CD4-positive, alpha-beta T cell treated with Interleukin-6 for 4 hours (primary cell): ENCODE results near the gene INPP4A.
A peak's percentile ranks its signal among the peaks of the same experiment; 100 is the strongest.

ENCODE experiments used
- DNase-seq: peaks from one replicate; pipeline ENCODE4 v3.0.0-alpha.2; 2020; ENCODE audit warnings: mixed read lengths

The INPP4A gene

DNA sequence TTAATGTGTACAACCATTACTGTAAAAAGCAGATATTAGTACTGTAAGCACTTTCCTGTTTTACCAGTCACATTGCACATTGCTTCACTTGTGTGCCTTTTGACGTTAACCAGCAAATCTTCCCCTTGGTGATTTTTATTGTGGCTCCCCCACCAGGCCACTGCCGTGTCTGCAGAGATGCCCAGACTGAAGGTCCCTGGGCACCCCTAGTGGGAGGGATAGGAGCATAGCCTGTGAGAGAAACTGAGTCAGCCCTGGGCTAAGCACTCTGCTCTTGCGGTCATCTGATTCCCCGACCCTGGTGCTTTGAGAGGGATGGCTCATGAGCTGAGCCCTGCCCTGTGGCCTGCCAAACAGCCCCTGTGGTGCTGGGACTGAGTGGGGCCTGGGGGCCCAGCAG, 73.4 kb downstream of the INPP4A start:
- peak; percentile 76 for DNase-seq

GRCh38 chr2:98519156-98519555, 74.5 kb downstream of the INPP4A start:
- DNase-seq: no peak

GRCh38 chr2:98519851-98520250, 75.2 kb downstream of the INPP4A start:
- DNase-seq: no peak

DNA sequence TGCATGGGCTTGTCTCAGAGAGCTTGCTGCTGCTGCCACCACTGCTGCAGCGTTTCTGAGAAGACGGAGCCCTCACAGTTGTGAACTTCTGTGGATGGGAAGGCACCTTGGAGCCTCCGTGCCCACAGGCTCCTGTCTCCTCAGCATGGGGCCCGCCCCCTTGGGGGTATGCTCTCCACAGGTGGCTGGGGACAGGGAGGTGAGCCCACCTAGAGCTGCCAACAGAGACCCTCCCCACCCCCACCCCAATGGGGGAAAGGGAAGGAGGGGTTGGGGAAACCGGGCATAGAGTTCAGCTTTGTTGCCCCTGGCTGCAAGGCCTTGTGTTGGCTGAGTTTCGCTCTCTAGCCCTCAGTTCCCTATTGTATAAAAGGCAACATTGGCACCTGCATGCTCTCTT, 76.1 kb downstream of the INPP4A start:
- DNase-seq: no peak

DNA sequence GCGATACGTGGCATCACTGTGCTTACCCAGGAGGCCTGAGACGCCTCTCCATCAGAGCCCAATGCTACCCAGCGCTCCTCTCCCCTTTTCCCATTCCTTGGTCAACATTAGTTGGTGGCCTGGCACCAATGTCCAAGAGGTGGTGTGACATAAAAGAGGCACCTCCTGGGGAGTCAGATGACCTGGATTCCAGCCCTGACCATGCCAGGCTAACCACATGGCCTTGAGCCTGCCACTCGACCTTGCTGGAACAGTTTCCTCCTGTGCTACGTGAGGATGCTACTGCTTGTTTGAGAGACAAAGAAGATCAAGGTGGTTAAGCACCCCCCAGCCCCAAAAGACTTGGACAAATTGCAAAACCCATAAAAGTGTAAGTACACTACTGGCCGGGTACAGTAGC, 76.6 kb downstream of the INPP4A start:
- DNase-seq: no peak

- no peak for DNase-seq
These were observed 78.2 kb downstream of the INPP4A start for GRCh38 chr2:98522854-98523253.

DNA sequence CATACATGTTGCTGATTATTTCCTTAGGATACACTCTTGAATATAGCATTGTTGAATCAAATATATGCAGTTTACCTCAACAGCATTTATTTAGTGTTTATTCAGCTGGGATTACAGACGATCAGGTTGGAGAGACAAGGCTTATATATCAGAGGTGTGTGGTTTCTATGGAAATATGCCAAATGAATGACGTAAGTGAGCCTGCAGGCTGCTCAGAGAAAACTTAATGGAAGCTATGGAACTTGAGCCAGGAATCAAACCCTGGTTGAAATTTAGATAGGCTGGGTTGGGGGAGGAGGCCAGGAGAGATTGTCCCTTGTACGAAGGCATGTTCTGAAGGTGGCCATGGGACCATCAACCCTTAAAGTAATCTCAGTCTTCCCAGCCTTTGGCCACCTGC, 79.5 kb downstream of the INPP4A start:
- no peak for DNase-seq

DNA sequence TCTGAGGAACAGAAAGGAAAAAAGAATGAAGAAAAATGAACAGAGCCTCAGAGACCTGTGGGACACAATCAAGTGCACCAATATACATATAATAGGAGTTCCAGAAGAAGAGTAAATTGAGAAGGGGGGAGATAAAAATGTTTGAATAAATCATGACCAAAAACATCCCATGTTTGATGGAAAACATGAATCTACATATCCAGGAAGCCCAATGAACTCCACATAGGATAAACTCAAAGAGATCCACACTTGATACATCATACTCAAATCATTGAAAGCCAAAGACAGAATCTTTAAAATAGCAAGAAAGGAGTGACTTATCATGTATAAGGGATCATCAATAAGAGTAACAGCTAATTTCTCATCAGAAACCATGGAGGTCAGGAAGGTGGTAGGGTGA, 83.7 kb downstream of the INPP4A start:
- DNase-seq: no peak

DNA sequence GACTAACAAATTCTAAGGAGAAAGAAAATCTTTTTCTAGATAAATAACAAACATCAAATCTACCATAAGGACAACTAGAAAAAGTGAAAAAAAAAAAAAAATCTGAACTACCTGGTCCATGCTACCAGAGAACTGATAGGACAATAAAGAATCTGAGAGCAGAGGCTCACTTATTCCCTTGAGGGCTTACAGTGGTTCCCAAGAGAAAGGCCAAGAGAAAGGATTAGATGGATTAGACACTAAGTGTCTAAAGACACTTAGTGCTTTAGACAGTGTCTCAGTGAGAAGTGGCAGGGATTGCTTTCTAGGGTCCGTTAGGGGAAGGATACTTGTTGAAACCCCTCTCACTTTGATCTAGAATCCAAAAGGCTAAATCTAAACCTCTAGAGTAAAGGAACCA, 85.5 kb downstream of the INPP4A start:
- DNase-seq: no peak

GRCh38 chr2:98532756-98533155, 88.1 kb downstream of the INPP4A start:
- no peak for DNase-seq

GRCh38 chr2:98533547-98533946, 88.9 kb downstream of the INPP4A start:
- DNase-seq: no peak

DNA sequence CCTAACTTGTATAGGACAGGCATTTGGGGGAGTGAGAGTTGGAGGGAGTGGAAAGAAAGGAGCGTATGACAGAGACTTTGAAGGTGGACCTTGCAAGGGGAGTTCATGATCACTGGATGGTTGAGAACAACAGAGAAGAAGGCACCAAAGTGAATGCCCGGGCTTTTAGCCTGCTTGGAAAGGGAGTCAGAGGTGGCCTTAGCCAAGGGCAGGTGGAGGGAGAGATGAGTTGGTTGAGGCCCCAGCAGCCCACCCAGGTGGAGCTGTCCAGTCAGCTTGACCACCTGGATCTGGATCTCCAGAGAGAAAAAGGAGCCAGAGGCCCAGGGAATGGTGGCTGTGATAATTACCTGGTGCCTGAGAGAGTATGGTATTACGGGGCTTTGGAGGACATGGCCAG, 90.1 kb downstream of the INPP4A start:
- no peak for DNase-seq

- no peak for DNase-seq
These were observed 91.5 kb downstream of the INPP4A start for GRCh38 chr2:98535971-98536677.

DNA sequence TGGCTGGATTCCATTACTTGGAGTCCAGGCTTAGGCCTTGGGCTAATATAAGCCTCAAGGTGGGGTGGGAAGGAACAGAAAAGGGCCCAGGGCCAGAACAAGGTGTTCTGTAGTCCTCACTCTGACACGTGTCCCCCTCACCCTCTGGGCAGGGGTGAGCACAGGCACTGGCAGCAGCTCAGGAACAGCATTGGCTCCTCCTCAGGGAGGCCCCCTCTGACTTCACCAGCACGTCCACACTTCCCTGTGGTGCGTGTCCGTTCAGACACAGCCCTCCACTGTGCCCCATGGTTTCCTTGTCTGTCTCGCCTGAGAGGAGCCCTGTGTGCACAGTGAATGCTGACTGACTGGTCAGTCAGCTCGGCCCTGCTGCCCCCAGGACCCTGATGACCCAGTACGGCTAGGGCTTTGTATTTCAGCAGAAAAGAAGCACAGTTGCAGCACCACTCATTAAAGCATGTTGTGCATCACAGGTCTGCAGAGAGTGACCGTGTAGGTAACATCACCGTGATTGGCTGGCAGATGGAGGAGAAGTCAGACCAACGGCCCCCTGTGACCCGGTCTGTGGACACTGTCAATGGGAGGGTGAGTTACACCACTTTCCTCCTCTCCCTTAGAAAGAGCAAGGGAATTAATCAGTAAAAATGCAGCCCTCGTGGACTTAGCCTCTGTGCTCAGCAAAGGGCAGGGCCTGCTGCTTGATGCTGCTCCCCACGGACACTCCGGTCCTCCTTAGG, 92.9 kb downstream of the INPP4A start:
- no peak for DNase-seq

GRCh38 chr2:98538280-98539041, 93.8 kb downstream of the INPP4A start:
- no peak for DNase-seq

- DNase-seq: no peak
These were observed 94.5 kb downstream of the INPP4A start for GRCh38 chr2:98539056-98539735.

DNA sequence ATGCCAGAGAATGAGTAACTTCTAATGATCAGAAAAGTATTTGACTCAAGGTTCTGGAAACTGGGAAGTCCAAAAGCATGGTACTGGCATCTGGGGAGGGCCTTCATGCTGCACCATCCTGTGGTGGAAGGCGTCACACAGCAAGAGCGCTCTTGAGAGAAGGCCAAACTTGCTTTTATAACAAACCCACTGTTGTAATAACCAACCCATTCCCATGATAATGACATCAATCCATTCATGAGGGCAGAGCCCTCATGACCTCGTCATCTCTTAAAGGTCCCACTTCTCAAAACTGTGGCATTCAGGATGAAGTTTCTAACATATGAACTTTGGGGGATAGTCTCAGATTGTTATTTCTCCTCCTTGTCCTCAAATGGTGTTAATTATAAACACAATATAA, 95.9 kb downstream of the INPP4A start:
- no peak for DNase-seq

- DNase-seq: no peak
These were observed 96.8 kb downstream of the INPP4A start for GRCh38 chr2:98541489-98541888.

GRCh38 chr2:98541906-98542305, 97.2 kb downstream of the INPP4A start:
- no peak for DNase-seq

DNA sequence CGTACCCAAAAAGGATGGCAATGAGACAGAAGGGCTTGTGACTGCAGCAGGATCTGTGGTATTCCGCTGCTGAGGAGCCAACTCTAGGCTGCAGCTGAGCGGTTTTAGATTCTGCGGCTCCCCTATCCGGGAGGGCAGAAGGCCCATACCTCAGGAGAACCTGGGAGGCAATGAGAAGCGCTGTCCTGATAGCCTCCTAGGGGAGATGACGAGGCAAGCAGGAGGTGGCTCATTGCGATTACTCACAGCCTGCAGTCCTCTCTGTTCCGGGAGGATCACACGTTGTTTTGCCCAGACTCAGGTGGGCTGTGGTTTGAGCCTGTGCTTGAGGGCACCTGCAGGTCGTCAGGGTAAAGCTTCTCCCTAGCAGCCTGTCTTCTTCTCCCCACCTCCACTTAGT, 98.6 kb downstream of the INPP4A start:
- DNase-seq: no peak

- DNase-seq: no peak
These were observed 99.2 kb downstream of the INPP4A start for GRCh38 chr2:98543842-98544241.

- no peak for DNase-seq
These were observed 100.9 kb downstream of the INPP4A start for GRCh38 chr2:98545591-98545990.

DNA sequence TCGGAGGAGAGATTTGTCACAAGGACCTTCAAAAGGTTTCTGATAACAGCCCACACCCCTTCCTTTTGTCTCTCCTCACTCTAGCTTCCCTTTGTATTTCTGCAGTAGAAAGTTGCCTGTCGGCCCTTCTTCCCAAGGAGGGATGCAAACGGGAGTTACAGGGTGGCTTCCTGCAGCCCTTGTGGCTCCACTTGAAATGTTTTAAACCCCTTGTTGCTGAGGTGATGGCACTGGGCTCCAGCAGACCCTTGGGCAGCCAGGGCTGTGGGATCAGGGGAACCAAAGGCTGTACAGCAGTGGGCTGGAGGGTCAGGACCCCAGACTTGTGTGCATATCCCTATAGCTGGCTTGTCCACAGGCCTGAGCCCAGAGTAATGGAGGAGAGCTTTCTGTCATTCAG, 101.5 kb downstream of the INPP4A start:
- DNase-seq: no peak
